ENCODE data around the gene MSTO1. TPM values are rescaled to one million over a fixed set of nuclear protein-coding genes. Genes with fewer than 3 reads are reported as not detected.
A peak's percentile ranks its signal among the peaks of the same experiment; 100 is the strongest.
"Not testable (repeated sequence)": the region's sequence is repeated elsewhere in the genome, so short reads cannot be mapped to it uniquely, and the experiment has no call there.

MSTO1 gene
- total and polyA plus RNA-seq, 2 donors (not counting 1 experiment from before 2014, with no cell fraction given), result 14.9 to 21.3 TPM

DNA sequence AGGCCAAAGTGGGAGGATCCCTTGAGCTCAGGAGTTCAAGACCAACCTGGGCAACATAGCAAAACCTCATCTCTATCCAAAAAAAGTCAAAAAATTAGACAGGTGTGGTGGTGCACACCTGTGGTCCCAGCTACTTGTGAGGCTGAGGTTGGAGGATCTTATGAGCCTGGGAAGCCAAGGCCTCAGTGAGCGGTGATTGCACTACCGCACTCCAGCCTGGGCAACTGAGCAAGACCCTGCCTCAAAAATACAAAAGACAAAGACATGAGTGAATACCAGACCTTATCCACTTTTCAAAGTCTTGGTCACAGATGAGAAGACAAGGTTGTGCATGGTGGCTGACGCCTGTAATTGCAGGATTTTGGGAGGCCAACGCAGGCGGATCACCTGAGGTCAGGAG, 13.2 kb upstream of the MSTO1 start:
- H3K4me3 ChIP-seq (replicated peaks in 1 of 4; ENCODE audit: control extremely low read depth in 1 of 4, insufficient read depth in 1 of 4, low read depth in 3 of 4, low read length in 4 of 4), result no peak overlapping the region
- H3K4me2 ChIP-seq (ENCODE audit: extremely low read depth, insufficient read depth, low read length), result no peak overlapping the region
- H4K20me1 ChIP-seq (ENCODE audit: control insufficient read depth, extremely low read depth, insufficient read depth, low read length), result no peaks in the 10 kb centered on the region
- no peak for DNase-seq (ENCODE audit: low read depth in 2 of 2)
- H3K4me1 ChIP-seq (ENCODE audit: control insufficient read depth, extremely low read depth, insufficient read depth, low read length), result no peaks in the 10 kb centered on the region
- no peak overlapping the region for H2AFZ ChIP-seq (ENCODE audit: low read length)
- no peak overlapping the region for H3K27ac ChIP-seq (ENCODE audit: insufficient read depth, low read length)
- no peaks in the 10 kb centered on the region for H3K9me3 ChIP-seq (ENCODE audit: control insufficient read depth, insufficient read depth, low read depth, low read length)
- no peaks in the 10 kb centered on the region for H3K27me3 ChIP-seq (ENCODE audit: control insufficient read depth, insufficient read depth, low read length)
- TF ChIP-seq CTCF (conservative IDR thresholded peaks at IDR 0.05 in 1 of 2, IDR thresholded peaks at IDR 0.05 in 1 of 2; ENCODE audit: low read depth in 1 of 2, low read length in 2 of 2), result no peak
- no peak for TF ChIP-seq EZH2 (IDR thresholded peaks at IDR 0.05; ENCODE audit: low read length, missing control alignments)
- no peaks in the 10 kb centered on the region for H3K79me2 ChIP-seq (ENCODE audit: control insufficient read depth, insufficient read depth, low read length)
- H3K9ac ChIP-seq (ENCODE audit: insufficient read depth, low read length), result no peak overlapping the region
- H3K36me3 ChIP-seq (ENCODE audit: control insufficient read depth, insufficient read depth, low read length), result no peaks in the 10 kb centered on the region

DNA sequence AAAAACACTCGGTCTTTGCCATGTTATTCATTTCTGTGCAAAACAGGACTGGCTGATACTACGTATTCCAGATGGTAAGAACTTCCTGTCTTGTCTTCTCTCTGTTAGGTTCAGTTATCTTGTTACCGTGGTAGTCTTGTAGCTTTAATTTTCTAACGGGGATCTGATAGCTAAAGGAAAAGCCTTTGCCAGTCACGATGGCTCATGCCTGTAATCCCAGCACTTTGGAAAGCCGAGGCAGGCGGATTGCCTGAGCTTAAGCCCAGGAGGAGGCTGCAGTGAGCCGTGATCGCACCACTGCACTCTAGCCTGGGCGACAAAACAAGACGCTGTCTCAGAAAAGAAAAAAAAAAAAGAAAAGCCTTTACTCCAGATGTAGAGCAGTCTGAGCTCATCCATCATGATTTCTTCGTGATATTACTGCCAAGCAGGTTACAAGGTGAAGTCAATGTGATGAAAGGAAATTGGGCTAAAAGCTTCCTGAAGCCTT, 11.1 kb upstream of the MSTO1 start:
- DNase-seq (ENCODE audit: low read depth in 2 of 2), result peak; percentile 32 to 45
- Histone ChIP-seq H3K27ac (ENCODE audit: insufficient read depth, low read length) (no peak overlapping the region), H3K4me1 (ENCODE audit: control insufficient read depth, extremely low read depth, insufficient read depth, low read length) (no peaks in the 10 kb centered on the region), H3K27me3 (ENCODE audit: control insufficient read depth, insufficient read depth, low read length) (no peaks in the 10 kb centered on the region), H3K79me2 (ENCODE audit: control insufficient read depth, insufficient read depth, low read length) (no peaks in the 10 kb centered on the region), H3K36me3 (ENCODE audit: control insufficient read depth, insufficient read depth, low read length) (no peaks in the 10 kb centered on the region), H3K9me3 (ENCODE audit: control insufficient read depth, insufficient read depth, low read depth, low read length) (no peaks in the 10 kb centered on the region), H3K4me3 (replicated peaks in 1 of 4; ENCODE audit: control extremely low read depth in 1 of 4, insufficient read depth in 1 of 4, low read depth in 3 of 4, low read length in 4 of 4) (peak overlapping the region in 2 of 4 experiments; percentile 14 to 27), H4K20me1 (ENCODE audit: control insufficient read depth, extremely low read depth, insufficient read depth, low read length) (no peaks in the 10 kb centered on the region), H3K9ac (ENCODE audit: insufficient read depth, low read length) (no peak overlapping the region), H2AFZ (ENCODE audit: low read length) (peak overlapping the region; percentile 71), H3K4me2 (ENCODE audit: extremely low read depth, insufficient read depth, low read length) (no peak overlapping the region)
- TF ChIP-seq EZH2 (IDR thresholded peaks at IDR 0.05; ENCODE audit: low read length, missing control alignments) (no peak), CTCF (conservative IDR thresholded peaks at IDR 0.05 in 1 of 2, IDR thresholded peaks at IDR 0.05 in 1 of 2; ENCODE audit: low read depth in 1 of 2, low read length in 2 of 2) (peak in 1 of 2 donors; percentile 5)

DNA sequence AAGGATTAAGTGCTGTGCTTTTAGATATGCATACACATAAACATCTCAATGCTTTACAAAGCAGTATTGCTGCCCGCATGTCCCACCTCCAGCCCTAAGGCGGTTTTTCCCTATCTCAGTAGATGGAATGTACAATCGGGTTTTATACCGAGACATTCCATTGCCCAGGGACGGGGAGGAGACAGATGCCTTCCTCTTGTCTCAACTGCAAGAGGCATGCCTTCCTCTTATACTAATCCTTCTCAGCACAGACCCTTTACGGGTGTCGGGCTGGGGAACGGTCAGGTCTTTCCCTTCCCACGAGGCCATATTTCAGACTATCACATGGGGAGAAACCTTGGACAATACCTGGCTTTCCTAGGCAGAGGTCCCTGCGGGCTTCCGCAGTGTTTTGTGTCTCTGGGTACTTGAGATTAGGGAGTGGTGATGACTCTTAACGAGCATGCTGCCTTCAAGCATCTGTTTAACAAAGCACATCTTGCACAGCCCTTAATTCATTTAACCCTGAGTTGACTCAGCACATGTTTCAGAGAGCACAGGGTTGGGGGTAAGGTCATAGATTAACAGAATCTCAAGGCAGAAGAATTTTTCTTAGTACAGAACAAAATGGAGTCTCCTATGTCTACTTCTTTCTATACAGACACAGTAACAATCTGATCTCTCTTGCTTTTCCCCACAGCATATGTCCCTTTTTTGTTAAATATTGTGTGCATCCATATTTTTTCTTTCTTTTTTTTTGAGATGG, 10.0 kb upstream of the MSTO1 start:
- not testable (repeated sequence) for H3K27ac ChIP-seq (ENCODE audit: insufficient read depth, low read length); H3K9ac ChIP-seq (ENCODE audit: insufficient read depth, low read length); H3K4me3 ChIP-seq (replicated peaks in 1 of 4; ENCODE audit: control extremely low read depth in 1 of 4, insufficient read depth in 1 of 4, low read depth in 3 of 4, low read length in 4 of 4); H3K79me2 ChIP-seq (ENCODE audit: control insufficient read depth, insufficient read depth, low read length); DNase-seq (ENCODE audit: low read depth in 2 of 2); H3K36me3 ChIP-seq (ENCODE audit: control insufficient read depth, insufficient read depth, low read length); H3K27me3 ChIP-seq (ENCODE audit: control insufficient read depth, insufficient read depth, low read length); H3K4me2 ChIP-seq (ENCODE audit: extremely low read depth, insufficient read depth, low read length); H3K4me1 ChIP-seq (ENCODE audit: control insufficient read depth, extremely low read depth, insufficient read depth, low read length); H4K20me1 ChIP-seq (ENCODE audit: control insufficient read depth, extremely low read depth, insufficient read depth, low read length); H3K9me3 ChIP-seq (ENCODE audit: control insufficient read depth, insufficient read depth, low read depth, low read length); H2AFZ ChIP-seq (ENCODE audit: low read length)

All from fibroblast of lung (primary cell).